CD14-positive monocyte (primary cell): ENCODE measurements around the gene CETP. TPM values are rescaled to one million over a fixed set of nuclear protein-coding genes. Genes with fewer than 3 reads are reported as not detected.
A peak's percentile ranks its signal among the peaks of the same experiment; 100 is the strongest.

ENCODE experiments used
- DNase-seq, 3 donors: peaks; one replicate each; pipeline ENCODE4 v3.0.0-alpha.2; 2011 to 2022
- H2AFZ ChIP-seq: 2 replicates; pipeline ENCODE4 v1.6.0; 2012; ENCODE audit warnings: mild to moderate bottlenecking, low read depth, low read length, inconsistent platforms; ENCODE audit not compliant: insufficient read depth, poor library complexity, severe bottlenecking
- H3K27ac ChIP-seq, 2 donors: 1 replicate in 1 of 2; 2 replicates in 1 of 2; pipeline ENCODE4 v1.5.1; 2012 to 2013; ENCODE audit warnings: low read length in 2 of 2, control low read depth in 1 of 2, inconsistent platforms in 1 of 2, low read depth in 1 of 2, mild to moderate bottlenecking in 1 of 2
- H3K27me3 ChIP-seq, 2 donors: one replicate each; pipeline versions ENCODE4 v1.6.0 to v1.6.1; 2011 to 2013; ENCODE audit warnings: low read length in 2 of 2; ENCODE audit not compliant: control insufficient read depth in 2 of 2, insufficient read depth in 2 of 2
- H3K36me3 ChIP-seq, 2 donors: replicated peaks in 1 of 2; 1 replicate in 1 of 2; 2 replicates in 1 of 2; pipeline versions ENCODE4 v1.5.1 to v1.6.1; 2012 to 2013; ENCODE audit warnings: low read length in 2 of 2, control low read depth in 1 of 2, inconsistent platforms in 1 of 2, mild to moderate bottlenecking in 1 of 2; ENCODE audit not compliant: insufficient read depth in 2 of 2, control insufficient read depth in 1 of 2
- H3K4me1 ChIP-seq, 2 donors: 1 replicate in 1 of 2; 2 replicates in 1 of 2; pipeline versions ENCODE4 v1.5.1 to v1.6.1; 2012 to 2013; ENCODE audit warnings: low read length in 2 of 2, control low read depth in 1 of 2, inconsistent platforms in 1 of 2, mild to moderate bottlenecking in 1 of 2, moderate library complexity in 1 of 2; ENCODE audit not compliant: insufficient read depth in 2 of 2, control insufficient read depth in 1 of 2
- H3K4me2 ChIP-seq: replicated peaks from 2 replicates; pipeline ENCODE3; 2012; ENCODE audit warnings: low read length, moderate library complexity, mild to moderate bottlenecking; ENCODE audit not compliant: poor library complexity, severe bottlenecking; ENCODE audit errors: extremely low read depth
- H3K4me3 ChIP-seq, 3 experiments: fragments of 200-600 bp in 1 of 3; sonication (generic) in 1 of 3; replicated peaks in 1 of 3; 1 replicate in 2 of 3; 2 replicates in 1 of 3; pipeline ENCODE4 v1.5.1; 2011 to 2013; ENCODE audit warnings: low read length in 3 of 3, mild to moderate bottlenecking in 3 of 3, control low read depth in 2 of 3, low read depth in 2 of 3, inconsistent platforms in 1 of 3, moderate library complexity in 1 of 3
- H3K79me2 ChIP-seq: 2 replicates; pipeline ENCODE4 v1.6.0; 2012; ENCODE audit warnings: mild to moderate bottlenecking, control low read depth, inconsistent platforms, low read length, moderate library complexity; ENCODE audit not compliant: insufficient read depth
- H3K9ac ChIP-seq: 2 replicates; pipeline ENCODE4 v1.6.0; 2017; ENCODE audit warnings: low read length, mild to moderate bottlenecking; ENCODE audit not compliant: insufficient read depth, poor library complexity, severe bottlenecking
- H3K9me3 ChIP-seq, 2 donors: replicated peaks in 1 of 2; 1 replicate in 1 of 2; 2 replicates in 1 of 2; pipeline versions ENCODE4 v1.5.1 to v1.6.1; 2012 to 2013; ENCODE audit warnings: low read length in 2 of 2, control low read depth in 1 of 2; ENCODE audit not compliant: control insufficient read depth in 1 of 2, insufficient read depth in 1 of 2
- H4K20me1 ChIP-seq: 2 replicates; pipeline ENCODE4 v1.6.0; 2012; ENCODE audit warnings: mild to moderate bottlenecking, low read length, control low read depth, moderate library complexity; ENCODE audit not compliant: insufficient read depth
- H3K27ac Mint-ChIP-seq, 7 donors: one replicate each; pipeline ENCODE4 v1.8.0; 2020; ENCODE audit warnings: mild to moderate bottlenecking in 7 of 7, mixed read lengths in 7 of 7, moderate library complexity in 6 of 7, inconsistent platforms in 2 of 7
- H3K27me3 Mint-ChIP-seq, 3 donors: one replicate each; pipeline ENCODE4 v1.8.0; 2021 to 2022; ENCODE audit warnings: low read depth in 3 of 3, mild to moderate bottlenecking in 3 of 3, mixed read lengths in 3 of 3, moderate library complexity in 3 of 3, inconsistent platforms in 1 of 3
- H3K36me3 Mint-ChIP-seq, 2 donors: one replicate each; pipeline ENCODE4 v1.8.0; 2020; ENCODE audit warnings: mixed read lengths in 2 of 2, inconsistent platforms in 1 of 2, mild to moderate bottlenecking in 1 of 2
- H3K4me1 Mint-ChIP-seq: one replicate; pipeline ENCODE4 v1.8.0; 2020; ENCODE audit warnings: mild to moderate bottlenecking, mixed read lengths
- H3K4me3 Mint-ChIP-seq, 2 donors: one replicate each; pipeline ENCODE4 v1.8.0; 2020; ENCODE audit warnings: mild to moderate bottlenecking in 2 of 2, mixed read lengths in 2 of 2, moderate library complexity in 1 of 2
- H3K9me3 Mint-ChIP-seq, 7 donors: one replicate each; pipeline ENCODE4 v1.8.0; 2020 to 2022; ENCODE audit warnings: mixed read lengths in 7 of 7, mild to moderate bottlenecking in 6 of 7, moderate library complexity in 6 of 7, inconsistent platforms in 2 of 7
- CTCF ChIP-seq: fragments of 200-600 bp; IDR thresholded peaks from one replicate; pipeline ENCODE4 v1.8.0; 2022; ENCODE audit warnings: antibody characterized with exemption, mild to moderate bottlenecking
- WGBS: methylation state at CpG from one replicate; pipeline ENCODE4 v1.1.5; 2013; ENCODE audit warnings: missing lambda C conversion rate; ENCODE audit not compliant: insufficient coverage; 5-methylcytosine and 5-hydroxymethylcytosine counted together
- intact Hi-C, 2 donors: fragments of 100-400 bp; cut with micrococcal nuclease; formaldehyde crosslinking; loops; one replicate each; pipeline versions ENCODE4 v1.15.0 to v1.15.1; 2023
- polyA plus RNA-seq, 3 donors: library from polyadenylated mRNA; depleted of rRNA in 1 of 3; unstranded in 2 of 3; stranded (reverse) in 1 of 3; fragments of 300-500 nt in 2 of 3; fragments of >200 nt in 1 of 3; fragmentation: Illumina TruSeq in 2 of 3; gene quantifications; 1 replicate in 2 of 3; 2 replicates in 1 of 3; pipeline ENCODE4 v1.2.3, GENCODE V29; 2012 to 2021

Gene CETP
- polyA plus RNA-seq, 3 donors: 0.61 to 2.1 (median 1.3) TPM

- Mint-ChIP-seq H3K36me3 (peaks cover 60 to 62% of the 10 kb centered on the region in 2 donors), H3K4me1 (peaks cover 22% of the 10 kb centered on the region), H3K27me3 (no peaks in the 10 kb centered on the region), H3K9me3 (peaks cover 0 to 4% (median 0%) of the 10 kb centered on the region in 7 donors), H3K4me3 (no peak overlapping the region), H3K27ac (peak overlapping the region in 1 of 7 donors; percentile 69)
- Histone ChIP-seq H3K4me1 (peaks cover 17 to 22% of the 10 kb centered on the region in 2 donors), H3K9me3 (no peaks in the 10 kb centered on the region), H3K9ac (no peak overlapping the region), H4K20me1 (peaks cover 25% of the 10 kb centered on the region), H2AFZ (no peak overlapping the region), H3K4me2 (no peak overlapping the region), H3K27ac (peak overlapping the region in 1 of 2 donors; percentile 14), H3K36me3 (peaks cover 51 to 63% of the 10 kb centered on the region in 2 donors), H3K27me3 (no peaks in the 10 kb centered on the region), H3K4me3 (no peak overlapping the region), H3K79me2 (peaks cover 43% of the 10 kb centered on the region)
- DNase-seq: no peak
- intact Hi-C loops: no loop called here
- 93% methylated on average over 5 of the region's 6 CpGs for WGBS
- no peak for TF ChIP-seq CTCF
Observed at GRCh38 chr16:57016831-57017230, 55.1 kb downstream of the CETP start.

- Histone ChIP-seq H3K4me3 (no peak overlapping the region), H3K27ac (peak overlapping the region in 1 of 2 donors; percentile 14), H4K20me1 (peaks cover 27% of the 10 kb centered on the region), H3K27me3 (no peaks in the 10 kb centered on the region), H3K4me2 (no peak overlapping the region), H3K36me3 (peaks cover 55 to 66% of the 10 kb centered on the region in 2 donors), H3K4me1 (peaks cover 17 to 22% of the 10 kb centered on the region in 2 donors), H3K79me2 (peaks cover 38% of the 10 kb centered on the region), H2AFZ (no peak overlapping the region), H3K9ac (no peak overlapping the region), H3K9me3 (no peaks in the 10 kb centered on the region)
- no peak overlapping the region for H3K4me3 Mint-ChIP-seq
- peak overlapping the region in 1 of 7 donors; percentile 69 for H3K27ac Mint-ChIP-seq
- H3K36me3 Mint-ChIP-seq: peaks cover 64 to 66% of the 10 kb centered on the region in 2 donors
- TF ChIP-seq CTCF: no peak
- H3K27me3 Mint-ChIP-seq: no peaks in the 10 kb centered on the region
- H3K4me1 Mint-ChIP-seq: peaks cover 22% of the 10 kb centered on the region
- intact Hi-C loops: no loop called here
- H3K9me3 Mint-ChIP-seq: peaks cover 0 to 4% (median 0%) of the 10 kb centered on the region in 7 donors
- WGBS: no CpG with 5 or more reads among the region's 1 CpG
- peak in 1 of 3 donors; percentile 29 for DNase-seq
Observed at GRCh38 chr16:57017251-57017650, 55.5 kb downstream of the CETP start.
